HG02885 (cell line): ENCODE measurements around the gene KCNH5.

Source experiments
- ATAC-seq: cut with Tn5 transposase; IDR thresholded peaks from one replicate; pipeline ENCODE4 v1.9.1; 2021; ENCODE audit warnings: mild to moderate bottlenecking; ENCODE audit not compliant: unreplicated experiment, poor library complexity

KCNH5 gene

GRCh38 chr14:63006531-63006930 is 38.7 kb downstream of the KCNH5 start:
- ATAC-seq, result no peak

- ATAC-seq, result no peak
These were observed 51.2 kb downstream of the KCNH5 start for GRCh38 chr14:62994096-62994495.

GRCh38 chr14:62988967-62989366 is 56.3 kb downstream of the KCNH5 start:
- ATAC-seq, result no peak

- ATAC-seq, result no peak
These were observed 61.4 kb downstream of the KCNH5 start for GRCh38 chr14:62983821-62984220.

GRCh38 chr14:62980693-62981092 is 64.6 kb downstream of the KCNH5 start:
- ATAC-seq, result no peak

GRCh38 chr14:62957562-62957961 is 87.7 kb downstream of the KCNH5 start:
- no peak for ATAC-seq

- ATAC-seq, result no peak
These were observed 88.8 kb downstream of the KCNH5 start for GRCh38 chr14:62956413-62956812.

- ATAC-seq, result no peak
These were observed 91.1 kb downstream of the KCNH5 start for GRCh38 chr14:62954165-62954564.

GRCh38 chr14:62952226-62952625 is 93.0 kb downstream of the KCNH5 start:
- no peak for ATAC-seq

GRCh38 chr14:62947301-62947700 is 98.0 kb downstream of the KCNH5 start:
- no peak for ATAC-seq

GRCh38 chr14:62946221-62946620 is 99.0 kb downstream of the KCNH5 start:
- no peak for ATAC-seq

GRCh38 chr14:62943202-62943601 is 102.1 kb downstream of the KCNH5 start:
- no peak for ATAC-seq

GRCh38 chr14:62939970-62940369 is 105.3 kb downstream of the KCNH5 start:
- no peak for ATAC-seq

GRCh38 chr14:62938778-62939177 is 106.5 kb downstream of the KCNH5 start:
- no peak for ATAC-seq

GRCh38 chr14:62934439-62934838 is 110.8 kb downstream of the KCNH5 start:
- no peak for ATAC-seq

- no peak for ATAC-seq
These were observed 123.8 kb downstream of the KCNH5 start for GRCh38 chr14:62921466-62921865.

- ATAC-seq, result no peak
These were observed 128.7 kb downstream of the KCNH5 start for GRCh38 chr14:62916551-62916950.

- no peak for ATAC-seq
These were observed 130.4 kb downstream of the KCNH5 start for GRCh38 chr14:62914873-62915272.

- ATAC-seq, result no peak
These were observed 131.2 kb downstream of the KCNH5 start for GRCh38 chr14:62914025-62914424.

GRCh38 chr14:62908506-62908905 is 136.8 kb downstream of the KCNH5 start:
- ATAC-seq, result no peak

GRCh38 chr14:62905566-62905965 is 139.7 kb downstream of the KCNH5 start:
- ATAC-seq, result no peak

GRCh38 chr14:62897771-62898170 is 147.5 kb downstream of the KCNH5 start:
- ATAC-seq, result no peak

GRCh38 chr14:62896932-62897456 is 148.3 kb downstream of the KCNH5 start:
- ATAC-seq, result no peak
